ENCODE measurements around the gene RANGAP1.

Gene RANGAP1

DNA sequence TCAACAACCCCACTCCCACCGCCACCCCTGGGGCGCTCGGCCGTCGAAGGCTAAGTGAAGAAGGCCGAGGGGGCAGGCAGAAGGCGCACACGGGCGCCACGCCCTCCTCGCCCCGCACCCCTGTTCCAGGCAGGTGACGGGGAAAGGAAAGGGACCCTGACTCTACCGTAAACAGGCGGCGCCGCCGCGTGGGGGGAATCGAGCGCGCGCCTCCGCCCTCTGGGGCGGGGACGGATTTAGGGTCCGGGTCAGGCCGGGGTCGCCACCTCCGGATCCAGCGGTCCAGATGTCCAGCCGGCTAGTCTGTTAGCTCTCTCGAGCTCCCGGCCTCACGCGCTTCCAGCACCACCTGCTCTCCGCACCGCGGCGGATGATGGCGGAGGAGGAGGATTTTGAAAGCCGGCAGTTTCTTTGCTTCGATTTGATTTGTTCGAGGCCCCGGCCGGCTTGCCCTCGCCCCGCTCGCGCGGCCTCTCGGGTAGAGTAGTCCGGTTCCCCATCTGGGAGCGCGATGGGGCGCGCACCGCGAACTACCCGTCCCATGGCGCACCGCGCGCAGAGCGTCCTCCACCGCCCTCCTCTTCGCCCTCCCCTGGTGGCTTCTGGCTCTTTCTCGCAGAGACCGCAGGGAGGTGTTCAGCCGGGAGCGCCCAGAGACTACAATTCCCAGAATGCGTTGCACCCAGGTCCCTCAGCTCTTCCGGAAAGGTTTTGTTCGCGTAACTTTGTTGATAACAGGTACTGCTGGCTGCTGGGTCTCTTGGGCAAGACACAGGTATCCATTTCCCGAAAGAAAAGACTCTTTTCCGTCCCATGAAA, at the start of gene RANGAP1:
Gene RANGAP1 (minus strand): TSS at position 368 of the 819 bp plus-strand sequence. CDS start 5,143 bp downstream, outside the sequence.
- Mint-ChIP-seq H3K4me3 (peak within 1 kb of the TSS; percentile 90), H3K27me3 (no peaks in the 10 kb centered on the region), H3K27ac (peak within 1 kb of the TSS; percentile 93), H3K9me3 (no peaks in the 10 kb centered on the region), H3K4me1 (peaks cover 26% of the 10 kb centered on the region), H3K36me3 (peaks cover 20% of the 10 kb centered on the region)
- peak; percentile 99 for ATAC-seq

DNA sequence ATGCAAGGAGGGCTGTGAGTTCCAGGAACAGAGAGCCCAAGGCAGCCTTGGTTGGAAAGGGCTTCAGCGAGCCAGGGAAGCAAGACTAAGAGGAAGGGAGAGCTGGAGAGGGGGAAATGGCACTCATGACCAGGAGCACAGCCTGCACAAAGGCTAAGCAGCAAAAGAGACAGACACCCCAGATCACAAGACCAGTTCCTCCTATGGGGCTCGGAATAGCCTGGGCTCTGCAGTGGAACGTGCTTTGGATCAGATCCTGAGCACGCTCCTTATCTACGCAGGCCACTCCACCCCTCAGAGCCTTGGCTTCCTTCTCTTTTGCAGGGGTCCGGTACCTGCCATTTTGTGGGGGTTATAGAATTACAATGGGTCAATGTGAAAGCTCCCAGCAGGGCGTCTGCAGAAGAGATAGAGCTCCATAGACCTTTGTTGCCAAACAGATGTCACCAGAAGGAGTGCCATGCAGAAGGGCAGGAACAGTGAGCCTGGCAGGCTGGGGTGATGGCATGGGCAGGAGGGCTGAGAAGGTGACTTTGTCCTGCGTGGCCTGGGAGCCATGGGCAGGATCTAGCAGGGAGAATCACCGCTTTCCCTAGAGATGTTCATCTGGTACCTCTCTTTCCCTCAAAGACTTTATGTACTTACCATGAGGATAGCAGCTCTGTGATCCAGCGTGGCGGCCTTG, 49.1 kb upstream of the RANGAP1 start:
- no peak overlapping the region for H3K27ac Mint-ChIP-seq
- no peaks in the 10 kb centered on the region for H3K9me3 Mint-ChIP-seq
- H3K4me1 Mint-ChIP-seq, result no peaks in the 10 kb centered on the region
- no peak for ATAC-seq
- H3K36me3 Mint-ChIP-seq, result peaks cover 54% of the 10 kb centered on the region
- no peaks in the 10 kb centered on the region for H3K27me3 Mint-ChIP-seq
- H3K4me3 Mint-ChIP-seq, result no peak overlapping the region

DNA sequence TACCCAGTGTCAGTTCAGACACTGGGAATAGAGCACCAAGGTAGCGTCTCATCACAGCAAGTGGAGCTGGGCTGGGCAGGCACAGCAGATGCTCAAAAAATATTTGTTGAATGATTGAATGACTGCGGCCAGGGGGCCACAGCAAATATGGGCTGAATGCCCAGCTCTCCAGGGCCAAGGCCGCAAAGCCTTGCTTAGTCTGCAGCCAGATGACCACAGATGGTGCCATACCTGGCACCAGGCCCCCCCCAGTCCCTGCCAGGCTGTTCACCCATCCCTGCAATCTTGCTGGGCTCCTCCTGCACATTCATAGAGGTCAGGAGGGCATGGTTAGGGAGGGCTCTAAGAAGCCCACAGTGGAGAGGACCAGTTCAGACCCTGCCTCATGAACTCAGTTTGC, 48.2 kb upstream of the RANGAP1 start:
- Mint-ChIP-seq H3K9me3 (no peaks in the 10 kb centered on the region), H3K4me1 (no peaks in the 10 kb centered on the region), H3K36me3 (peaks cover 52% of the 10 kb centered on the region), H3K27ac (no peak overlapping the region), H3K27me3 (no peaks in the 10 kb centered on the region), H3K4me3 (no peak overlapping the region)
- ATAC-seq, result no peak

DNA sequence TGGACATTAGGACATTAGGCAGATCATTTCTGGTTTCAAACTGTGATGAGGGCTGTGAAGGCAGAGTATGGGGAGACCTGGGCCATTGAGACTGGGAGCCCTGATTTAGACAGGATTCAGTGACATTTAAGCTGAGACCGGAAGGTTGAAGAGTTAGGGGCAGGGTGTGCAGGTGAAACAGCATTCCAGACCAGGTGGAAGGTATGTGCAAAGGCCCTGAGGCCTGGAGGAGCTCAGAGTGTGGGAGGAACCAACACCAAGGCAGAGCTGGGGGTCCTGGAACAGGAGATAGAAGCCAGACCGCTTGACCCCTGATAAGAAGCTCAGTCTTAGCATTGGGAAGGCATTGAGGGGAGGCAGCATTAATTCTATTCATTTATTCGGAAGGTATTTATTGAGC, 47.8 kb upstream of the RANGAP1 start:
- no peaks in the 10 kb centered on the region for H3K27me3 Mint-ChIP-seq
- H3K9me3 Mint-ChIP-seq, result no peaks in the 10 kb centered on the region
- no peak for ATAC-seq
- H3K36me3 Mint-ChIP-seq, result peaks cover 48% of the 10 kb centered on the region
- no peak overlapping the region for H3K27ac Mint-ChIP-seq
- no peaks in the 10 kb centered on the region for H3K4me1 Mint-ChIP-seq
- no peak overlapping the region for H3K4me3 Mint-ChIP-seq

DNA sequence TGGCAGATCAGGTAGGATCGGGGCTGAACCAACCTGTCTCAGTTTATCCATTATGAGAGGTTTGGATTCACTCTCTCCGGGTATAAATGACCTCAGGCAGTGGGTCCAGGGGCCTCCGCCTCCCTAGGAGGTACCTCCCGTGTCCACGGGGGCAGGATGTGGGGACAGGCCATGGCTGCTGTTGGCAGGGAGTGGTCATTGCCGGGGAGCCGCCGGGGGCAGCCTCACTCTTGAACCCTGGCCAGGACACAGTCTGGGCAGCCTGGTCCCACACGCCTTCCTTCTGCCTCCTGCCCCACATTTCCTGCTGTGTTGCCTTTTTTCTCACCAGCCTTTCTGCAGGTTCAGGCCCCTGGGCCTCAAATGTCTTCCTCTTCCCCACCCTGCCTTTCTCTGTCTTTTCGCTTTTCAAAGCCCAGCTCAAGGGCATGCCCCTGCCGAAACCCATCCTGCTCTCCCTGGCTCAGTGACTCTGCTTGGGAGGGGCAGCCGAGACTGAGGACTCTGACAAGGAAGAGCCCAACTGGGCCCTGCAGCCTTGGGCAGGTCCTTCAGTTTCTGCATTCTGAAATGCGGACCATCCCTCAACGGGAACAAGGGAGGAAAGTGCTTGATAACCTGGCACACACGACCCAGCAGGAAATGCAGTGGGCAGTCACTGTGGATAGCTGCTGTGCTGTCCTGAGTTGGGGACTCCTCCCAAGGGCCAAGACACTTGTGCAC, 46.4 kb upstream of the RANGAP1 start:
- Mint-ChIP-seq H3K4me1 (no peaks in the 10 kb centered on the region), H3K27ac (no peak overlapping the region), H3K9me3 (no peaks in the 10 kb centered on the region), H3K36me3 (peaks cover 53% of the 10 kb centered on the region), H3K4me3 (no peak overlapping the region), H3K27me3 (no peaks in the 10 kb centered on the region)
- no peak for ATAC-seq

DNA sequence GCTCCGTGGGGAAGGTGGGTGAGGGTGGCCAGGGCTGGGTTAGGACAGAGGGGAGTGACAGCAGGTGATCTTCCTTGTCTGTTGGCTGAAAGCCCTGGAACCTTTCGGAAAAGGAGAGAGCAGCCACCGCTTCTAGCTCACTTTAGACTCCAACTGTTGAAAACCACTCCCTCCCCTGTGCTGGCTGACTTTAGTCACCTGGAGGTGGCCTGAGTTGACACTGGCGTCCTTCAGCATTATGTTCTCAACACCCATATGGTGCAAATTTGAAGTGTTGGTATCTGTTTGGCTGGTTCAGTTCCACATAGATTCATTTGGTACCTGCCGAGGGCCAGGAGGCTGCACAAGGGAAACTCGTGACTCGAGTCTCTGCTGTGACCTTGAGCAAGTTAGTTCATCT, 44.2 kb upstream of the RANGAP1 start:
- Mint-ChIP-seq H3K9me3 (no peaks in the 10 kb centered on the region), H3K4me1 (no peaks in the 10 kb centered on the region)
- ATAC-seq, result no peak

GRCh38 chr22:41327124-41327523, 41.1 kb upstream of the RANGAP1 start:
- ATAC-seq, result no peak
- no peaks in the 10 kb centered on the region for H3K27me3 Mint-ChIP-seq
- H3K9me3 Mint-ChIP-seq, result no peaks in the 10 kb centered on the region
- H3K36me3 Mint-ChIP-seq, result peaks cover 75% of the 10 kb centered on the region
- H3K27ac Mint-ChIP-seq, result no peak overlapping the region
- no peaks in the 10 kb centered on the region for H3K4me1 Mint-ChIP-seq
- no peak overlapping the region for H3K4me3 Mint-ChIP-seq

More for the DNA sequence above, 44.2 kb upstream of the RANGAP1 start:
- H3K27me3 Mint-ChIP-seq, result no peaks in the 10 kb centered on the region
- H3K4me3 Mint-ChIP-seq, result no peak overlapping the region
- H3K36me3 Mint-ChIP-seq, result peaks cover 66% of the 10 kb centered on the region
- H3K27ac Mint-ChIP-seq, result no peak overlapping the region

- peaks cover 81% of the 10 kb centered on the region for H3K36me3 Mint-ChIP-seq
- H3K9me3 Mint-ChIP-seq, result no peaks in the 10 kb centered on the region
- ATAC-seq, result no peak
- no peaks in the 10 kb centered on the region for H3K4me1 Mint-ChIP-seq
- no peak overlapping the region for H3K4me3 Mint-ChIP-seq
- no peaks in the 10 kb centered on the region for H3K27me3 Mint-ChIP-seq
- no peak overlapping the region for H3K27ac Mint-ChIP-seq
Observed at GRCh38 chr22:41324821-41325528, 39.0 kb upstream of the RANGAP1 start.

DNA sequence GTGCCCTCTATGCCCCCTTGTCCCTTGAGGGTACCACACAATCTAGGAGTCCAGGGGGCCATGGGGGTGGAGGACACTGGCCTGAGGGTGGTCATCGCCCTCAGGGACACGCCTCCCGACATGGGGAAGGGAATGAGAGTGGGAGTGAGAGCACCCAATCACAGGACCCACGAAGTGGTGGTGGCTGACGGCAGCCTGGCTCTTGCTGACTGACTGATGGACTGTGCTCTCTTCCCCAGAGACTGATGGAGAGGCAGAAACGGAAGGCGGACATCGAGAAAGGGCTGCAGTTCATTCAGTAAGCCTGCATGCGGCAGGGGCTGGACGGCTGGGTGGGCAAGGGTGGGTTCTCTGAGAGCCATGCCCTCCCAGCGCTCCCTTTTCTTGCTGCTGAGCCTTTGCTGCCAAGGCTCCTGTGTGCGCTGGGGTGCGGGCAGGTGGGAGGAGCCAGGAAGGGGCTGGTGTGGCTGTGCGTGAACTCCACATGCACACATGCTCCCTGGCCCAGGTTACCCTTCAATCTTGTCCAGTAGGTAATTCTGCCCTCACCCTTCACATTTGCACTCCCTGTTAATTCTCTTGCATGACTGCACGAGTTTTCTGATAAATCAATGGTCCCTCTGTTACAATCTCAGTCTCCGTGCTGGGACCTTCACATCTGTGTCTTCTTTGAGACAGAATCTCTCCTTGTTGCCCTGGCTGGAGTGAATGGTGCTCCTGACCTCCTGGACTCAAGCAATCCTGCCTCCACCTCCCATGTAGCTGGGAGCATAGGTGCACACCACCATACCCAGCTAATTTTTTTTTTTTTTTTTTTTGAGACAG, 34.6 kb upstream of the RANGAP1 start:
- no peak for ATAC-seq
- Mint-ChIP-seq H3K4me1 (peaks cover 6% of the 10 kb centered on the region), H3K9me3 (no peaks in the 10 kb centered on the region), H3K27ac (no peak overlapping the region), H3K27me3 (no peaks in the 10 kb centered on the region), H3K36me3 (peaks cover 55% of the 10 kb centered on the region), H3K4me3 (no peak overlapping the region)

- Mint-ChIP-seq H3K9me3 (no peaks in the 10 kb centered on the region), H3K27me3 (no peaks in the 10 kb centered on the region), H3K36me3 (peaks cover 20% of the 10 kb centered on the region), H3K4me1 (peaks cover 16% of the 10 kb centered on the region), H3K27ac (no peak overlapping the region), H3K4me3 (no peak overlapping the region)
- ATAC-seq, result no peak
Observed at GRCh38 chr22:41315586-41315985, 29.6 kb upstream of the RANGAP1 start.

DNA sequence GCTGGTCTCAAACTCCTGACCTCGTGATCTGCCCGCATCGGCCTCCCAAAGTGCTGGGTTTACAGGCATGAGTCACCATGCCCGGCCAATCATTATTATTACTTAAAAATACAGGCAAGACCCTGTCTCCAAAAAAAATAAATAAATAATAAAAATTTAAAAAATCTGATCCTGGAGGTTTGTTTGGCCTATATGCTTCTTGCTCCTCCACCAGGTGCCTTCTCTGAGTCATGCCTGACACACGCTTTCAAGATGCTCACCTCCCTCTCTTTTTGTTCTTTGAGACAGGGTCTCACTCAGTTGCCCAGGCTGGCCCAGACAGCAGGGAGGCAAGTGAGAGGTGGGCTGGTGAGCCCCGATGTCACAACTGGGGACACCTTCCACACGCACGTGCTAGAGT, 28.8 kb upstream of the RANGAP1 start:
- no peak overlapping the region for H3K4me3 Mint-ChIP-seq

GRCh38 chr22:41311487-41311886, 25.5 kb upstream of the RANGAP1 start:
- ATAC-seq, result no peak
- H3K4me3 Mint-ChIP-seq, result no peak overlapping the region
- no peak overlapping the region for H3K27ac Mint-ChIP-seq

More for the DNA sequence above, 28.8 kb upstream of the RANGAP1 start:
- no peak for ATAC-seq
- H3K9me3 Mint-ChIP-seq, result no peaks in the 10 kb centered on the region
- peaks cover 16% of the 10 kb centered on the region for H3K4me1 Mint-ChIP-seq
- H3K36me3 Mint-ChIP-seq, result peaks cover 15% of the 10 kb centered on the region
- H3K27ac Mint-ChIP-seq, result no peak overlapping the region
- H3K27me3 Mint-ChIP-seq, result no peaks in the 10 kb centered on the region

GRCh38 chr22:41310336-41310735, 24.3 kb upstream of the RANGAP1 start:
- H3K4me1 Mint-ChIP-seq, result peaks cover 26% of the 10 kb centered on the region
- H3K36me3 Mint-ChIP-seq, result peaks cover 32% of the 10 kb centered on the region
- H3K27me3 Mint-ChIP-seq, result no peaks in the 10 kb centered on the region
- H3K9me3 Mint-ChIP-seq, result no peaks in the 10 kb centered on the region
- ATAC-seq, result no peak
- no peak overlapping the region for H3K4me3 Mint-ChIP-seq
- H3K27ac Mint-ChIP-seq, result no peak overlapping the region

More at GRCh38 chr22:41311487-41311886, 25.5 kb upstream of the RANGAP1 start:
- Mint-ChIP-seq H3K27me3 (no peaks in the 10 kb centered on the region), H3K36me3 (peaks cover 32% of the 10 kb centered on the region), H3K4me1 (peaks cover 26% of the 10 kb centered on the region), H3K9me3 (no peaks in the 10 kb centered on the region)

DNA sequence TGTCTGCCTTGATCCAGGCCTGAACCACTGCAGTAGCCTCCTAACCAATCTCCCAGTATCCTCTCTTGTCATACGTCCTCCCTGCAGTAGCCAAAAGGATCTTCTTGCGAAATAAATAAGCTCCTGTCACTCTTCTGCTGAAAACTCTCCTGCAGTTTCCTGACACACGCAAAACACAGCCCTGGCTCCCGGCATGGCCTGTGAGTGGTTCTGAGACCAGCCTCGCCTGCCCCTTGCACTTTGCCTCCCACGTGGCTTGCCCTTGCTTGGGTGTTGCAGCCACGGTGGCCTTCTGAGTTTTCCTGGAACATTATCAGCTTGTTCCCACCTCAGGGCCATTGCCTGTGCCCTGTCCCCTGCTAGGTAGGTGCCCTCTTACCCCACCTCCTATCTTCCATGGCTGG, 22.6 kb upstream of the RANGAP1 start:
- H3K36me3 Mint-ChIP-seq, result peaks cover 37% of the 10 kb centered on the region
- no peak overlapping the region for H3K27ac Mint-ChIP-seq
- H3K27me3 Mint-ChIP-seq, result no peaks in the 10 kb centered on the region
- H3K9me3 Mint-ChIP-seq, result no peaks in the 10 kb centered on the region
- peaks cover 35% of the 10 kb centered on the region for H3K4me1 Mint-ChIP-seq
- no peak for ATAC-seq
- no peak overlapping the region for H3K4me3 Mint-ChIP-seq

Measured in stimulated activated memory B cell treated with anti-CD40 and anti-IgM and Interleukin-4, amounts not matched to agents 10 μg/mL and 1 μg/mL and 100 μg/mL, for 72 hours (primary cell).